Measurements from ENCODE around the gene TBC1D28.
"Not testable (repeated sequence)": the region's sequence is repeated elsewhere in the genome, so short reads cannot be mapped to it uniquely, and the experiment has no call there.

TBC1D28 gene

DNA sequence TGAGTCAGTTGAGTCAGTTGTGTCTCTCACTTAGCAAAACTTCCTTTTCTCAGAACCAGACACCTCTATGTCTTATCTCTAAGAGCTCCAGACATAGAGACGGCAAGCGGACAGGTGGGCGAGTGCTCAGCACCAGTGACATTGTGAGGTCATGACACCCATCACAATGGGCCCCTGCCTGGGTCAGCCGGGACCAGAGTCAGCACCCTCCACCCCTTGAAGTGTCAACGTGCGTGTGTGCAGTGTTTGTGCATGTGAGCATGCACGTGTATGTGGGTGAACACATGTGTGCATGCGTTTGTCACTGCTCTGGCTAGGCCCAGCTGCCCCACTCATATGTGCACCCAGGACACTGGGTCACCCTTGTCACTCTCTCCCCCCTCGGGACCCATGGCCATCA is at the start of gene TBC1D28:
TSS of gene TBC1D28 (minus strand) at position 101 of the 400 bp plus-strand sequence. CDS start 3,039 bp downstream, outside the sequence.
- not testable (repeated sequence) for DNase-seq

DNA sequence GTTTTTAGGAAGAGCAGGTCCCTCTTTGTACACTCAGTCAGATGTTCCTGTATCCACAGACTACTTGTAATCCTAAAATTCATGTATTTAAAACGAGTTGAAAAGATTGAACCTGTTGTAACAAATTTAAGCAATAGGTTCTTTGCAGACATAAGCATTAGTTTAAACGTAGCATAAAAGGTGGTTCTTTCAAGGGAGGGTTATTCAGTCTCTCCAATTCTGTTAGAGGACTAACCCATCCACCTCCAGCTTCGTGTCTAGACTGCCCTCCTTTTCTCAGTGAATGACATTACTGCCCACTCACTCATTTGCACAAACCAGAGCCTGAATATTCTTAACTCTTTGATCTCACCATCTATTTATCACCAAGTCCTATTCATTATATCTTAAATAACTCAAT is 38.5 kb upstream of the TBC1D28 start:
- not testable (repeated sequence) for DNase-seq

DNA sequence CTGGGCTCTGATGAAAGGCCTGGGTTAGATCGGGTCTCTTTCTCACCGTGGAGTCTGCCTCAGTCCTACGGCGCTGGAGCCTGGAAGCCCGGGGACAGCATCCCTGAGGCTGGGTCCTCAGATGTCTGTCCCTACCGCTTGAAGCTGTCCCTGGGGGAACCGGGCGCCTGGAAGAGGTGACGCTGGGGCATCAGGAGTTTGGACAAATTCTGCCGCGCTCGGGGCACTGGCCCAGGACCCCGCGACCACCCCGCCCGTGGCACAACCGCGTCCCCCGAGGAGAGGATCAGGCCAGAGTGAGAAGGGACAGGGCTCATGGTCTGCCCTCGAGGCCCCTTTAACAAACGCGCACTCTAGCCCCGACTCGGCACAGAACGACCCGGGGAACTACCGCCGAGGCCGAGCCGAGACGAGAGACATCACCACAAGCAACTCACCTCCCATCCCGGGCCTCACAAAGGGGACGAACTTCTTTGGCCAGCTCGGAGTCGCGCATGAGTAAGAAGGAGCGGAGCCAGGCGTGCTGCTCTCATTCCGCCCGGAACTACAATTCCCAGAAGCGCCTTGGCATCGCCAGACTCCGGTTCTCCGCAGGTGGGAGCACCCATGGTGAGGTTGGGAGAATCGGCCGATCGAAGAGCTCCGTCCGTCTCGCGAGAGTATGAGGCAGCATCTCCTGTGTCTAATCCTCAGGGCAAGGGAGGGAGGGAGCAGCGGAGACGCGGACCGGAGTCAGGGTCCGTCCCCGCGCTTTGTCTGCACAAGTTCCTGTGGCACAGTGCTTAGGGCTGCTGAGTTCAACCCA is 37.8 kb upstream of the TBC1D28 start, which contains the start of gene FOXO3B:
TSS of gene FOXO3B (minus strand) at position 548 of the 805 bp plus-strand sequence. CDS start 663 bp downstream, outside the sequence.
- DNase-seq, result not testable (repeated sequence)

DNA sequence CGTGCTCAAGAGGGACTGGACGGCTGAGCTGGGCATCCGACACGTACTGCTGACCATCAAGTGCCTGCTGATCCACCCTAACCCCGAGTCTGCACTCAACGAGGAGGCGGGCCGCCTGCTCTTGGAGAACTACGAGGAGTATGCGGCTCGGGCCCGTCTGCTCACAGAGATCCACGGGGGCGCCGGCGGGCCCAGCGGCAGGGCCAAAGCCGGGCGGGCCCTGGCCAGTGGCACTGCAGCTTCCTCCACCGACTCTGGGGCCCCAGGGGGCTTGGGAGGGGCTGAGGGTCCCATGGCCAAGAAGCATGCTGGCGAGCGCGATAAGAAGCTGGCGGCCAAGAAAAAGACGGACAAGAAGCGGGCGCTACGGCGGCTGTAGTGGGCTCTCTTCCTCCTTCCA is 33.2 kb upstream of the TBC1D28 start:
- DNase-seq, result not testable (repeated sequence)

DNA sequence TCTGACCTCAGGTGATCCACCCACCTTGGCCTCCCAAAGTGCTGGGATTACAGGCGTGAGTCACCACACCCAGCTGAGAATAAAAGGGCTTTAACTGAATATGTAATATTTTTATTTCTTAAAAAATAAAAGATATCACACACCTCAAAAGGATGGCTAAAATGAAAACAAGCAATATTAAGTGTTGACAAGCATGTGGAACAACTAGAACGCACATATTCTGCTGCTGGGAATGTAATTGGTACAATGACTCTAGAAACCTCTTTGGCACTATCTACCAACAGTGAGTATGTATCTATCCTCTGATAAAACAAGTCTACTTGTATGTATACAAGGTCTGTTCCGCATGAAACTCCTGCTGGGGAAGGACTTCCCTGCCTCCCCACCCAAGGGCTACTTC is 32.7 kb upstream of the TBC1D28 start:
- DNase-seq, result not testable (repeated sequence)

DNA sequence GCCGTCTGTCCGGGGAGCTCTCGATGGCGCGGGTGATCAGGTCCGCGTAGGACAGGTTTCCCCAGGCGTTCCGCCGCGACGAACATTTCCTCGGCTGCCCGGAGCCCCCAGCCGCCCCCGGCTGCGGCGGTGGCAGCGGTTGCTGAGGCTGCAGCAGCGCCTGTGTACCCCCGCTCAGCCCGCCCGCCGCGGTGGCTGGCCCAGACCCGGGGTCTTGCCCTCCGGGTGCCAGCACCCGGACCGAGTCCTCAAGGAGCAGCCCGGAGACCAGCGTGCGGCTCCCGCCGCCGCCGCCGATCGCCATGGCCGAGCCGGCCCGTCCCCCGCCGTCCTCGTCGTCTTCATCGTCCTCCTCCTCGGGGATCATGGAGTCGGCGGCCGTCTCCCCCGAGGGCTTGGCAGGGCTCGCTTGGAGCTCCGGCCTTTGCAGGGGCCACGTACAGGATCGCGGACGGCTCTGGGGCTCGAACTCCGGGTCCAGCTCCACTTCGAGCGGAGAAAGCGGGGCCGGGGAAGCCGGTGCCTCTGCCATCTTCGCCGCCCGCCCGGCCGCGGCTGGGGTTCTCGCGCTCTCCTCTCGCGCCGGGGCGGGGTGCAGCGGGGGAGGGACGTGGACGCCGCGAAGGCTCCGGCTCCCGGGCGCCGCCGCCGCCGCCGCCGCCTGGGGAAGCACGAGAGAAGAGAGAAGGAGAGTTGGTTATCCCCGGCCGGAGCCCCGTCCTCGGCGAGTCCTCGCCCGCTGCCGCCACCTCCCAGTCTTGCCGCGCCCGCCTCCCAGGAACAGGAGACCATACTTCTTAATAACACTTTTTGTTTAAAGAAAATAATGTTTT is 28.4 kb upstream of the TBC1D28 start:
- DNase-seq, result not testable (repeated sequence)

DNA sequence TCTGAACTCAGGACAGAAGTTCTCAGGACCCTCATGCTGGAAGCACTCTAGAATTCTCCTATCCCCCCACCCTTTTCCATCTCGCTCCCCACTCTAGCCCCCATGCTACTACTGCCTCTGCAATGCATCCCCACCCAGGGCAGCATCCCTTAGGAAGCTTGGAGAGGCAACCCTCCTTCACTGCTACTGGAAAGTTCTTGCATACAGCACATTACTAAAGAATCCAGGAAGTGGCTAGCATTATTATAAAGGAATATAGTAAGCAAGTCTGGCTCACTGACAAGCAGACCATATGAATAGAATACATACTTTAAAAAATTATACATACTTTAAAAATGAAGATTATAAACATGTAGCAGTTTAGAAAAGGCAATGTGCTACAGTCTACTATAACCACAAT is 24.4 kb upstream of the TBC1D28 start:
- DNase-seq, result not testable (repeated sequence)

DNA sequence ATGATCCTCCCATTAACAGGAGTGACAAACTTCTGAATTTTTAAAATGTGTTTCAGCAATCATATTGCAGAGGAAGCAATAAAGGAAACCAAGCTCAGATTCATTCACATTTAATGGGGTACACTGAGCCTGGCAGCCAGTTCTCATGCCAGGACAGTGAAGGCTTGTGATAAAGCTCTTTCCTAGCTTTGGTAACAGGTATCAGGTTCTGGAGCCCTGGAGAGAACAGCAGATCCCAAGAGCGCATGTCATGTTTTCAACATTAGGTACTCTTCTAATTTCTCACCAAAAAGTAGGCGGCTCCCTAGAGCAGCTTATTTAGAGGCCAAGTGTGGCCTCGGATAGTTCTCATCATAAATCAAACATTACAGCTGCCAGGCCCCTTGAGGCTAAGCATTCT is 23.3 kb upstream of the TBC1D28 start:
- DNase-seq, result not testable (repeated sequence)

DNA sequence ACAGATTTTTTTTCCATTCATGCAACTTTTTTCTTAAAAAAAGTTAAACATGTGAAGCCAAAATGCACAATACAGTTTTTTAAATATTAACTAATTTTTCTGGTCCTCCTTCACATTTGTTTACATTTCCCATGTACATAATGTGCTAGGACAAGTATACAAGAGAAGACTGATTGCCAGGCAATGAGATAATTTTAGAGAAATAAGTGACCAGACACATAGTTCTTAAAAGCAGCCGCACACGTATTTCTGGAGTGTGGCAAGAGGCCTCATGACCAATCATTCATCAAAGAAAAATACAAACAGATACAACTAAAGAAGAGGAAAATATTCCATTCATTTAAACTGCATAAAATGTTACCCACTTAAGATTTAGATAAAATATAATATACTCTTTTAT is 22.1 kb upstream of the TBC1D28 start:
- not testable (repeated sequence) for DNase-seq

DNA sequence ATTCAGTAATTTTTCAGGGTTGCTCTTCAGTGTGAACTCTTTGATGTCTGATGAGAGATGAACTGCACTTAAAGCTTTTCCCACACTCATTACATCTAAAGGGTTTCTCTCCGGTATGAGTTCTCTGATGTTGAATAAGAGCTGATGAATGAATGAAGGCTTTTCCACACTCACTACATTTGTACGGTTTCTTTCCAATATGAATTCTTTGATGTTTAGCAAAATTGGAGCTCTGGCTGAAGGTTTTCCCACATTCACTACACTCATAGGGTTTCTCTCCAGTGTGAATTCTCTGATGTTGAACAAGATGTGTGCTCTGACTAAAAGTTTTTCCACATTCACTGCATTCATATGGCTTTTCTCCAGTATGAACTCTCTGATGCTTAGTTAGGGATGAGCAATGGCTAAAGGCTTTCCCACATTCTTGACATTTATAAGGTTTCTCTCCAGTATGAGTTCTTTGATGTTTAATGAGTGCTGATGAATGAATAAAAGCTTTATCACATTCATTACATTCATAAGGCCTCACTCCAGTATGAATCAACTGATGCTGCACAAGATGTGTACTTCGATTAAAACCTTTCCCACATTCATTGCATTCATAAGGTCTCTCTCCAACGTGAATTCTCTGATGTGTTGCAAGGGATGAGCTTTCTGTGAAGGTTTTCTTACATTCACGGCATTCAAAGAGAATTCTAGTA is 17.9 kb upstream of the TBC1D28 start:
- DNase-seq, result not testable (repeated sequence)

DNA sequence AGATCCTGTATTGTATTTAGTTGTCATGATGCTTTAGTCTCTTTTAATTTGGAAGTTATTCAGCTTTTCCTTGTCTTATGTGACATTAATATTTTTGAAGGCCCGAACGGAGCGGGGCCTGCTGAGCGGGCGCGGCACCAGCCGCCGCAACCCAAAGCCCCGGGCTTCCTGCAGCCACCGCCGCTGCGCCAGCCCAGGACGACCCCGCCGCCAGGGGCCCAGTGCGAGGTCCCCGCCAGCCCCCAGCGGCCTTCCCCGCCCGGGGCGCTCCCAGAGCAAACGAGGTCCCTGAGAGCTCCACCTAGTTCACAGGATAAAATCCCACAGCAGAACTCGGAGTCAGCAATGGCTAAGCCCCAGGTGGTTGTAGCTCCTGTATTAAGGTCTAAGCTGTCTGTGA is 5.9 kb upstream of the TBC1D28 start:
- not testable (repeated sequence) for DNase-seq

DNA sequence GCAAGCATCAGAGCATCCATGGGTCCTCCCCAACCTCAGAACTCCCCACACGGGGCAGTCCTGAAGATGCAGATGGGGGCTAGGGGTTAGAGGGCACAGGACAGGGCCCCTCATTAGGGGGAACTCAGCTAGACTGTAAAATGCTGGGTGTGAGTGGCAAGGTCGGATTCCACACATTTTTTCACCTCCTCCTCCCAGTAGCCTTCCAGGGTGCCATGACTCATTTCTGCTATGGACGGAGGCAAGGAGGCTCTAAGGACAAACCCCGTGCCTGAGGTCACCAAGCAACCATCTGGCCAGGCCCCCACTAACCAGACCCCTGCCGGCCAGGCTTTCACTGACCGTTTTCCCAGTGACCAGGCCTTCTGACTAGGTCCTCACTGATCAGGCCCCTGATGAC is 1.1 kb downstream of the TBC1D28 start:
- DNase-seq, result not testable (repeated sequence)

DNA sequence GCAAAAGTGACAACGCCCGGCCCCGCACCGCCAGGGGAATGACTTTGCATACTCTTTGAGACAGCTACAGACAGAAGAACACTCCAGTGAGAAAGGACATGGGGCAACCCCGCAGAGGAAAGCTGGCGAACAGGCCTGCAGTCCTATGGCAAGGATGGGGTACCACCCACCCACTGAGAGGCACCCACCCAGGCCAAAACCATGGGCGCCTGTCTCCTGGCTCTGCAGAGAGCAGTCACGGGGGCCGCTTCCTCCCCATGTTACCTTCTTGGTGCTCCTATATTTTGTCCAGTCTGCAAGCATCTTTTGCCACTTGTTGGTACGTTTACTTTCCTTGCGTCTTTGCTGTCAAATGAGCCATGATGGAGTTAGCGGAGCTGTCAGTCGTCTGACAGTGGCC is 5.8 kb downstream of the TBC1D28 start:
- DNase-seq, result not testable (repeated sequence)

DNA sequence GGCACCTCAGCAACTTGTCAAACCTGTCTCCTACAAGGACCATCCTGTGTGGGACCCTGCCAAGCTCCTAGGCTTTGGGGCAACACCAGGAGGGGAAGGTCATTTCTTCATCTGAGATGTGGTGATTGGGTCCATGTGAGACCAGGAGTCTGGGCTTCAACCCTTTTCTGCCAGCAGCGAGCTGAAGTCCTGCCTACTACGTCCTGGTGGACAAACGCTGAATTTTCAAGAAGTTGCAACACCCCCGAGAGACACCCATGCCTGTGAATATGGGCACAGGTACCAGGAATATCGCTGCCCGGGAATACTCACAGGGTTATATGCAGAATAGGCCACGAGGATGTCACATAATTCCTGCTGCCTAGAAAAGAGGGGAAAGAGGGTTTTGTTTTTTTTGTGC is 8.0 kb downstream of the TBC1D28 start:
- not testable (repeated sequence) for DNase-seq

DNA sequence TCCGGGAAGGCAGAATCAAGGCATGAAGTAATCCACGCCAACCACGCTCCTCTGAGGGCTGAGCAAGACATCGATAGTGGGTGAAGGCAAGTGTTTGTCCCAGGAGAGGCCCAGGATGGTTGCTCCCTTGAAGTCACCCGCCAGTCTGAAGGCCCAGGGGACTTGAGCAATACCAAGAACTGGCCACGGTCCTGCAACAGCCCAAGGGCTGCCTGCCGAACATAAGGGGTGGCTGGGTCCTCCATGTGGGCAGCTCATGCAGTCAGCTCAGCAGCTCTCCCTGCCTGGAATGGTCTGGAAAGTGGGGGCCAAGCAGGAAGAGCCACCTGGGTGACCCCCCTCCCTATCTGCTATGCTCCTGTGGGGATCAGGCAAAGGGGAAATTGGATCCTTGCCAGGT is 8.4 kb downstream of the TBC1D28 start:
- DNase-seq, result not testable (repeated sequence)

DNA sequence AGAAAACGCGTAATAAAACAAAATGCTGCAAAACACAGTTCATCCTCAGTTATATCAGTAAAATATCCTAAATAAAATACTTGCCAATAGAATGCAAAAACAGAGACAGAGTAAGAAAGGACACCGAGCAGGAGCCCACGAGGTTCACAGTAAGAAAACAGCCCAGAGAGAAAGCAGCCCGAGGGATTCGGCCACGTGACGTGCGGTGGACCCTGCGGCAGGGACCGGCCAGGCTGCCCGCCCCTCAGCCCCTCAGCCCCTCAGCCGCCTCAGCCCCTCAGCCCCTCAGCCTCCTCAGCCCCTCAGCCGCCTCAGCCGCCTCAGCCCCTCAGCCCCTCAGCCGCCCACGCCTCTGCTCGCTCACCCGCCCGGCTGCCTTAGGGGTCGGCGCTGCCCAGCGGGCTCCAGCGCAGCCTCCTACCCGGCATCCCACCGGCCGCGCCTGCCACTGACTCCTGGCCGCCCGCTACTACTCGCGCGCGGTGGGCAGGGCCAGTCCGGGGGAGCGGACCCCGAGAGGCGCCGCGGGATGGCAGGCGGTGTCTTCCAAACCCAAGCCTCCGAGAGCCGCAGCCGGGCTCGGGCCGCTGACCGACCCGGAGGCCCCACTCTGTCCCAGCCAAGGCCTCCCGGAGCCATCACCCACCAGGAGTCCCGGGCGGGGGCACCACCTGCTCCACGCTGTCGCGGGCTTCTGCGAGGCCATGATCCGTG is 9.5 kb downstream of the TBC1D28 start:
- DNase-seq, result not testable (repeated sequence)

DNA sequence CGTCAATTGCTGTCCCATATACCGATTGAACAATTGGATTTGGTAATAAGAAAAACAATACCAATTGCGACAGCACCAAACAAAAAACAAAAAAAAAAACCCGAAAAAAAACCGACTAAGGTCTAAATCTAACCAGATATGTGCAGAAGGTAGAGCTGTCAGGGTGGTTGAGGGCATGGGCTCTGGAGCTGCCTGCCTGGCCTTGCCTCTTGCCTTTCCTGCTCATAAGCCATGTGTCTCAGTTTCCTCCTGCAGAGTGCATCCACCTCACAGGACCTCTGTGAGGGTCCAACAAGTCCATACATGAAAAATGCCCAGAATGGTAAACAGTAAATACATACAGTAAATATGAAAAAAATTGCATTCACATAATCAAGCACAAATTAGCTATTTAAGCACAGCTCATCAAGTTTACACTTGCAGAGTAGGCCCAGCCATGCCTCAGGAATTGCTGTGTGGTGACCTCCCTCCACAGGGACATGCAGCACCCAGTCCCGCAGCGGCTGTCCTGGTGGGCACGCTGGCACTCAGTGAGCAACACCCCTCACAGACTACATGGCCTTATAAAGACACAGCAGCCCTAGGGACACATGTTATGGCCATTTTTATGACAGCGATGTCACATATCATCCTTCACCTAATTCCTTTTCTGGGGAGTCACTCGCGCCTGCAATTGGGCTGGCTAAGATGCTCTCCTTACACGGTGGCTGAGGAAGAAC is 17.9 kb downstream of the TBC1D28 start:
- no peak for DNase-seq

DNA sequence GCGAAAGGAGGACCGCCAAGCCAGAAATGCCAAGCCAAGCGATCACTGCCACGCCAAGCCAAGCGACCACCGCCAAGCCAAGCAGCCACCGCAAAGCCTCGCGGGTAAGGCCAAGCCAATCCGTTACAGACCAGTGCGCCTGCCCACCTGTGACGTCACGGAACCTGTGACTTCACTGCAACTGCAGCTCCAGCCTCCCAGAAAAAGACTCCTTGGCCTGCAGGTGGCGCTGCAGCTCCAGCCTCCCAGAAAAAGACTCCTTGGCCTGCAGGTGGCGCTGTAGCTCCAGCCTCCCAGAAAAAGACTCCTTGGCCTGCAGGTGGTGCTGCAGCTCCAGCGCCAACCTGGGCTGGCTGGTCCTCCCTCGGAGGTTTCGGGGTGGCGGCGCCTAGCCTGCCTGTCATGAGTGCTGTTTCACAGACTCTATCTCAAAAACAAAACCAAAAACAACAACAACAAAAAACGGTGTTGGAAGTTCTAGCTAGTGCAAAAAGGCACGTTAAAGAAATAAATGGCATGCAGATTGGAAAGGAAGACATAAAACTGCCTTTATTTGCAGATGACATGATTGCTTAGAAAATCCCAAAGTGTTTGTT is 18.6 kb downstream of the TBC1D28 start:
- DNase-seq, result not testable (repeated sequence)

DNA sequence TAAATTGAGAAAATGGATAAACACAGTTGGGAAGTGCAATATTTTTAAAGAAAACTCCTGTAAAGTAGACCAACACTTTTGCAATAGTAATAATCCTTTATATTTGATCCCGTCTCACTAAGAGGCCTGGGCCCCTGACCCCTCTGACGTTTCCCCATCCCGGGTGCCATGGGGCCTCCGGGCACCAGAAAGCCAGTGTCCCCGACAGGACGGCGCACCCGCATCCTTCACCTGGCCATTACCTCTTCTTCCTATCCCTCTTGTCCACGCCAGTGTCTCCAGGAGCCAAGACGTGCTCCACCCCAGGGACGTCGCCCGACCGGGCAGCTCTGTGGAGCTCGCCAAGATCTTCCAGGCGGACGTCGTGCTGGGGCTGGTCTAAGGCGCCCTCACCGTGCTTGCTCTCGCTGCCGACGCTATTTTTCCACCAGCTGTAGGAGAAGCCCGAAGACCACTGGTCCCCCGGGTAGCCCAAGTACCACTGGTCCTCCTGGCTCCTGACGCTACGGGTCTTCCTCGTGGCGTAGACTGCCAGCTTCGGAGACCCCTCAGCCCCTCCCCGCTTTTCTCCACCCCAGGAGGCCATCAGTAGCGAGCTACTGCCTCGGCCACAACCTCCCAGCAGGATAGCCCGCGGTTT is 19.2 kb downstream of the TBC1D28 start:
- DNase-seq, result not testable (repeated sequence)

DNA sequence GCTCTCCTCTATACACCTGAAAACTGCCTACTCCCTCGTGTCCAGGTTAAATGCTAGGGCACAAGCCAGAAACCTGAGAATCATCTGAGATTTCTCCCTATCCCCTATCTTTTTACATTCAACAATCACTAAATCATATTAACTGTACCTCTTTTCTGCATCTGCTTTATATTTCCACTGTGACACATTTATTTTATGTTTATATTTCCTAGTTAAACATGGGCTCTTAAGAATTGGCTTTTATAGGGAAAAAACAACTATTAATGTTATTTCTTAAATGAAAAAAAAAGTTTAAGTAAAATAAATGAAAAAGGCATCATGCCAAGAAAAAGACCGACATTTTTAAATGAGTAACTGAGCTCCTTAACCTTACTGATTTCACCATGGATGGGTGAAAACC is 26.6 kb downstream of the TBC1D28 start:
- not testable (repeated sequence) for DNase-seq

DNA sequence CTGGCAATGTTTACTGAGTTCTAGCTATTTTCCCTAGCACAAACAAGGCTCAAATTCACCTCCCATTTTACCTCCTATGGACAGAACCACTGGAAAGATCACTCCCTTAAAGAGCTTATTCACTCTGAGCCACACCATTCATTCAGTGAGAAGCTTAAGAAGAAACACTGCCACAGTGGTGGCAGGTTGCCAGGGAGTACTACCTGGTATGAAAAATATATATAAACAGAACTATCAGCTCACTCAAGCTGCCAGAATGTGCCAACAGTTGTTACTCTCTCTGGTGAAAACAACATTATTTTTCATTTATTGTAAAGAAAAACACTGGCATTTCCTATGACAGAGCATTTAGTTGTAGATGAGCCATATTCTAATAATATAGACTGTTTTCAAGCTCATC is 31.2 kb downstream of the TBC1D28 start:
- not testable (repeated sequence) for DNase-seq

All from cortex of kidney (tissue), 1 donor.